NOMO-1 treated with DMSO at 0.1 percent for 48 hours (cell line): ENCODE results near the gene KLHL7.
A peak's percentile ranks its signal among the peaks of the same experiment; 100 is the strongest.
"Not testable (repeated sequence)": the region's sequence is repeated elsewhere in the genome, so short reads cannot be mapped to it uniquely, and the experiment has no call there.

Experiments used
- DNase-seq: peaks from one replicate; lab custom pipeline; 2025; ENCODE audit not compliant: unreplicated experiment; lab: John Stamatoyannopoulos, UW

The KLHL7 gene

DNA sequence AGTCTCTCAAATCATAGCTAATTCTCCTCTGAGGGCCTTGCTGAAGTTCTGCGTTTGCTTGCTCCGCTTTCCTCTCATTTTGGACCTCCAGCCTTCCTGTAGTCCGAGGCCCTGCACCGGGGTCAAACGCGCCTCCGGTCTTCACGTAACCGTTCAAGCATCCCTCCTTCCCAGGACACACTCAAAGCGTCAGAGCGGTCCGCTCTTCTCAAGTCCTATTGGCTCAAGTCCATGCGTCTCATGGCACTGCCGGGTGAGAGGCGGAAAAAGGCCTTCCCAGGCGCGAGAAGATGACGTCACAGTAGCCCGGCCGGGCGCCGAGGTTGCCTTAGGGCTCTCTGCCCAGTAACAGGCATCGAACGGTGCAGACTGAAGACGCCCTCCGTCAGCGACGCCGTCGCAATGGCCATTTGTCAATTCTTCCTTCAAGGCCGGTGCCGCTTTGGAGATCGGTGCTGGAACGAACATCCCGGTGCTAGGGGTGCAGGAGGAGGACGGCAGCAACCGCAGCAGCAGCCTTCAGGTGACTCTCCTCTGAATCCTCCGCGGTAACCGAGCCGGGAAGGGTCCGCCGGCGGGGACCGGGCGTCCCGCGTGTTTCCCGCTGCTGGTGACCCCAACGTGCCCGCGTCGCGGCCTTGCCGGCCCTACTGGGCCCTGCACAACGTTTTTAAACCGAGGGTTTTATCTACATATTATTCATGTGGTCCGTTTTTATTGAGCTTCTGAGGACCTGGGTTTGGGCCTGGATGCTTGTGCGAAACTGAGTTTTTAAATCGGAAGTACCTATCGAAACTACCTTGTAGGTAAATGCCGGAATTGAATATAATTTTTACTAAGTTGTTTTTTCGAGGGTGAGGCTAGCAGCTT is 76.3 kb downstream of the KLHL7 start, which contains the start of gene NUP42:
Gene NUP42 (plus strand): TSS at position 365 of the 870 bp plus-strand sequence. CDS start 38 bp downstream, at position 403.
- peak; percentile 99 for DNase-seq

DNA sequence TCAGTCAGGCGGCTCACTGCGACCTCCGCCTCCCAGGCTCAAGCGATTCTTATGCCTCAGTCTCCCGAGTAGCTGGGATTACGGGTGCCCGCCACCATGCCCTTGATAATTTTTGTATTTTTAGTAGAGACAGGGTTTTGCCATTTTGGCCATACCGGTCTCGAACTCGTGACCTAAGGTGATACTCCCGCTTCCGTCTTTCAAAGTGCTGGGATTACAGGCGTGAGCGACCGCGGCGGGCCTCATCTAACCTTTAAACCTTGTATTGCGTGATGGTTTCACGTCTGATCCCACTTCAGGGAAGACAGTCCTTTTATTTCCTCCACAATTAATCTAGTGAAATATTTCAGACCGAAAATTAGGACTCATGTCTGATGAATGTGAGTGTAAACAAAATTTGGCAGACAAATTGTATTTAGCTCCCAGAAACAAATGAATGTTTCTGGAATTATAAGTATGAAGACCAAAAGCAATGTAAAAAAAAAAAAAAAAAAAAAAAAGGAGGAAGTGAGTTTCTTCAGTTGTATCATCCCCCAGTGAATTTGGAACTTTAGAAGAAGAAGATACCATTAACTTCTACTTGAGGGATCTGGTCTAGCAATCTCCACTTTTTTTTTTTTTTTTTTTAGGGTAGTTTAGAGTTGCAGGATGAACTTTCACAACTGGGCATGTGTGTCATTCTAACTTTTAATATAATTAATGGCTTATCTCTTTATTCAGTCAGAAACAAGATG is 77.9 kb downstream of the KLHL7 start:
- DNase-seq: peak; percentile 59

DNA sequence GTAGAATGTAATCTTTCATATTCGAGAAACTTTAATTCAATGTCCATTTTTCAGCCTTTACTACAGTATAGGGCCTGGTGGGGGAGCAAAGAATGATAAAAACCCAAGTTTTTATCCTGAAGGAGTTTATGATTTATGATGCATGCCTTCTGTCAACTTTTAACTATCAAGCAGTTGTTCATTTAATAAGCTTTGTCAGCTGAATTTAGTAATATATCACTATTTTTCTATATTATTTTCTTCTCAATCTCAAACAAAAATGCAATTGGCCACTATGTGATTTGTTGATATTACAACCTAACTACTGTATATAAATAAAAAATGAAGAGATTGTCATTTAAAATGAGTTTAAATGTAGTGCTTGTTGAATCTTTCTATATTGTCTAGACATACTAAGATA is 78.7 kb downstream of the KLHL7 start:
- DNase-seq: no peak

DNA sequence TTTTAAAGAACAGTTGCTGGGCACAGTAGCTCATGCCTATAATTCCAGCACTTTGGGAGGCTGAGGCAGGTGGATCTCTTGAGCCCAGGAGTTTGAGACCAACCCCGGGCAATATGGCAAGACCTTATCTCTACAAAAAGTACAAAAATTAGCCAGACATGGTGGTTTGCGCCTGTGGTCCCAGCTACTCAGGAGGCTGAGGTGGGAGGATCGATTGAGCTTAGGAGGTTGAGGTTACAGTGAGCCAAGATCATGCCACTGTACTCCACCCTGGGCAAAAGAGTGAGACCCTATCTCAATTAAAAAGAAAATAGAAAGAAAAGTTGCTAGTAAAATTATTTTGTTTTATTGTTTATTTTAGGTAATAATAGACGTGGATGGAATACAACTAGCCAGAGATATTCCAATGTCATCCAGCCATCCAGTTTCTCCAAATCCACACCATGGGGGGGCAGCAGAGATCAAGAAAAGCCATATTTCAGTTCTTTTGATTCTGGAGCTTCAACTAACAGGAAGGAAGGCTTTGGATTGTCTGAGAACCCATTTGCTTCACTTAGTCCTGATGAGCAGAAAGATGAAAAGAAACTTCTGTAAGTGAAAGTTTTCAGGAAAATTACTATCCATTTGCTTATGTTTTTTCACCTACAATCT is 79.2 kb downstream of the KLHL7 start:
- peak; percentile 32 for DNase-seq

GRCh38 chr7:23185980-23186379 is 80.4 kb downstream of the KLHL7 start:
- DNase-seq: no peak

DNA sequence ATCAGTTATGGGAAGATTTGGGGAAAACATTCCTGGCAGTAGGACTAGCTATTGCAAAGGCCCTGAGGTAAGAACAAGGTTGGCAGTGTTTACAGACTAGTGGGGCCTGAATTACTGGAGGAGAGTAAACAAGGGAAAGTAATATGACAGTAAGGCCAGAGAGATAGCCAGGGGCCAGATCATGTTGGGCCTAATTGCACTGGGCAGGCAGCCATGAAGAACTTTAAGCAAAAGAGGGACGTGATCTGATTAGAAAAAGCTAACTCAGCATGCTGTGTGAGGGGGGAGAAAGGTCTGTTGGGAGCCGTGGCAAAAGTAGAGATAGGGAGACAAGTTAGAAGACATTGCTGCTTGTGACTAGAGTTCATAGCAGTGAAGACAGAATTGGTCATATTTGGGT is 85.4 kb downstream of the KLHL7 start:
- DNase-seq: no peak

- not testable (repeated sequence) for DNase-seq
Observed at GRCh38 chr7:23193650-23194227, 88.2 kb downstream of the KLHL7 start.

- peak; percentile 0 for DNase-seq
Observed at GRCh38 chr7:23196306-23196705, 90.7 kb downstream of the KLHL7 start.

DNA sequence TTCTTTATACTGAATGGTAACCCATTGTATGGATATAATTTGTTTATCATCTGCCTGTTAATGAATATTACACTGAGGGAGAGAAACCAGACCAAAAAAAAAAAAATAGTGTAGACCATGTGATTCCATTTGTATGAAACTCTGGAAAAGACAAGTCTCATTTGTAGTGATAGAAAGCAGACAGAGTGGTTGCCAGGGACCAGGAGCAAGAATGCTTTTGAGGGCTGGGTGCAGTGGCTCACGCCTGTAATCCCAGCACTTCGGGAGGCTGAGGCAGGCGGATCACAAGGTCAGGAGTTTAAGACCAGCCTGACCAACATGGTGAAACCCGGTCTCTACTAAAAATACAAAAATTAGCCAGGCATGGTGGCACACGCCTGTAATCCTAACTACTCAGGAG is 92.2 kb downstream of the KLHL7 start:
- not testable (repeated sequence) for DNase-seq

DNA sequence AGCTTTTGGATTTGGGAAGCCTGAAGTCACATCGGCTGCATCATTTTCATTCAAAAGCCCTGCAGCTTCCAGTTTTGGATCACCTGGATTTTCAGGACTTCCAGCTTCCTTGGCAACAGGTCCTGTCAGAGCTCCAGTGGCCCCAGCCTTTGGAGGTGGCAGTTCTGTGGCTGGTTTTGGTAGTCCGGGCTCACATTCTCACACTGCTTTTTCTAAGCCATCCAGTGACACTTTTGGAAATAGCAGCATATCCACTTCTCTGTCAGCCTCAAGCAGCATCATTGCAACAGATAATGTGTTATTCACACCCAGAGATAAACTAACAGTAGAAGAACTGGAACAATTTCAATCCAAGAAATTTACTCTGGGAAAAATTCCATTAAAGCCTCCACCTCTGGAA is 94.7 kb downstream of the KLHL7 start:
- DNase-seq: no peak

GRCh38 chr7:23204241-23204640 is 98.7 kb downstream of the KLHL7 start:
- no peak for DNase-seq

DNA sequence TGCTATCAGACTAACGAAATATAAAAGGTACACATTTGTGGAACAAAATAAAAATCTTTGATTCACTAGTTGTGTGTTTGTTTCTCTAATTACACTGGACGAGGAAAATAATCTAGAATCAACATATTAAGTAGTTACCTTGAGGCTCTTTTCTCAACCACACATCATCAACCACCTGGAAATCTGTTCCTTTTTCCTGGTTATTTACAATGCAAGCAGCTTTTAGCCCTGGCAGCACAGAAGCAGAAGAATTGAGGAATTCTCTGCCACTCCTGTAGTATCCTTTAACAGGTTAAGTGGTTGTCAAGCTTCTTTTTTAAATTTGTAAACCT is 100.0 kb downstream of the KLHL7 start:
- DNase-seq: no peak

DNA sequence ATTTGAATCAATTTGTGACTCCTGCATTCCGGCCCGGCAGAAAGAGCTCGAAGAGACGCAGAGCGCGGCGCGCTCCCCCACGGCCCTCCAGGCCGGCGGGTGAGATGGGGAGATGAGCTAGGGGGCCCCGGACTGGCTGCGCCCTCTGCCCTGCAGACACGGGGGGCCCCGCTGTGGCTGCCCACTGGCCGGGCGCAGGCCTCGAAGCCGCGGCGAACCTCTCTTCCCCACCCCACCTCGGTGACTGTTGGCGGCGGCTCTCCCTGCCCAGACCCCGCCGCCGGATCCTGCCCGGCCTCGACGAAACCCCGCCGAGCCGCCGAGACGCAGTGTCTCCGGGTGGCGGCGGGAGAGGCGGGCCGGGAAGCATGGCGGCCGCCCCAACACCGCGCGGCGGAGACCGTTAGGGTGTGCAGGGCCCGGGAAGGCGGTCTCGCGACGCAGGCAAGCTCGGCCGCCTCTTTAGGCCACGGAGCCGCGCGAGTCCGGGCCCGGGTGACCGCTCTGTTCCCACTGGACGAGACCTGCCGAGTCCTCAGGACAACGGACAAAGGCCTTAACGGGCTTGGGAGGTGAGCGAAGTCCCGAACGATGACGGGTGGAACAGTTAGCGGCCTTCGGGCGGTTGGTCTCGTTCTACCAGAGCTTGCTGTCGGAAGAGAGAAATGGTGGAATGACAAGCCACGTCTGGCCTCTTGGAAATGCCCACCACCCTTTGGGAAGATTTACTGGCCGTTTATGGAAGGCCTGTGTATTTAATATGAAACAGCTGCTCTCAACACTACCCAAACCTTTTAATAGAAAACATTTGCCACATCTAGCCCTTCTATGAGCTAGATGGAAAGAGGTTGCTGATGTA is 100.6 kb downstream of the KLHL7 start:
- no peak for DNase-seq

- peak; percentile 20 for DNase-seq
Observed at GRCh38 chr7:23207021-23207420, 101.4 kb downstream of the KLHL7 start.

DNA sequence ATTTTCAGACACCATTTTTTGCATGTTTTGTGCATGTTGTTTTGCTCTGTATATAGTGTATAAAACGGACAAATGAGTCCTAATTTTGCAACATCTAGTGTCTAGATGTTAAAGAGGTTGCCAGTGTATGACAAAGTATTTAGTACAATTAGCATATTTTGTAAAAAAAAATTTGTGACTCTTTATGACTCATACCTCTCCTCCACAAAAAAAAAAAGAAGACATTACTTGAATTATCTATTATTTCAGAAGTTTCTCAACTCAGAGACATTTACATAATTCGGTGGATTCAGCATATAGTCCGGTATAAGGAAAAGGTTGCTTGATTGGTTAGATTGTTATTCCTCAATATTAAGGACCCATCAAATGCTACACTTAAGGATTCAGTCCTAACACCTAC is 102.3 kb downstream of the KLHL7 start:
- DNase-seq: peak; percentile 27

- peak; percentile 23 for DNase-seq
Observed at GRCh38 chr7:23208316-23208715, 102.7 kb downstream of the KLHL7 start.

DNA sequence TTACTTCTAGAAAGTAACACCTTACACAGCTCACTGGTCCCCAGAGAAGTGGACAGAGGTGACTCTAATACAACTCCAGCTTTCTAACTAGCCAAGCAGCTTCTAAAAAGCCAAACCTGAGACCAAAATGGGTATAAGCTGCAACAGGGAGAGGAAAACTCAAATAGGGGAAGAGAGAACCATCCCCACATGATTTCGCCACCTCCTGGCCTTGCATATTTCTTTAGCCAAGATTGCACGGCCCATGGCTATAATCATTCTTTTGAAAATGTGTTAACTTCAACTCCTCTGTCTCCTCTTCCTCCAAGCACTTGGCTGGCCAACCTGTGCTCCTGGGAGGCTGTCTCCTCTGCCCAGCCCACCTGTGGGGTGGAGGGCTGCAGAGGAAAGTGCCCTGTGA is 104.9 kb downstream of the KLHL7 start:
- peak; percentile 29 for DNase-seq

DNA sequence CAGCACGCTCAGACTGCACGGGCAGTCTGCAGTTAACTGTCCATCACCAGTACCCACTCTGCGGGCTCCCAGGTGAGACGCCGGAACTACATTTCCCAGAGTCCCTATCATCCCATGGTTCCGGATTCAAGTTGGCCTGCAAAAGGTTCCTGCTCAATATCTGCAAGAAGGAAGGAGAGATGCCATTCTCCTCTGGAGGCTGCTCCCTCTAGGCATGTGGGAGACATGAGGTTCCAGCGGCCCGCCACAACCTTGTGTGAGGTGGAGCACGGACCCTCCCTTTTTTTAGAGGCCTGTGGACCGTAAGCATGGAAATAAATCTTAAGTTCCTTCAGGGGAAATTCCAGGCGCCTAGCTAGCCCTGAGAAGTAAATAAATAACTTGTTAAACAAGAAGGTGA is 106.0 kb downstream of the KLHL7 start:
- DNase-seq: no peak

GRCh38 chr7:23212395-23212794 is 106.8 kb downstream of the KLHL7 start:
- DNase-seq: no peak

DNA sequence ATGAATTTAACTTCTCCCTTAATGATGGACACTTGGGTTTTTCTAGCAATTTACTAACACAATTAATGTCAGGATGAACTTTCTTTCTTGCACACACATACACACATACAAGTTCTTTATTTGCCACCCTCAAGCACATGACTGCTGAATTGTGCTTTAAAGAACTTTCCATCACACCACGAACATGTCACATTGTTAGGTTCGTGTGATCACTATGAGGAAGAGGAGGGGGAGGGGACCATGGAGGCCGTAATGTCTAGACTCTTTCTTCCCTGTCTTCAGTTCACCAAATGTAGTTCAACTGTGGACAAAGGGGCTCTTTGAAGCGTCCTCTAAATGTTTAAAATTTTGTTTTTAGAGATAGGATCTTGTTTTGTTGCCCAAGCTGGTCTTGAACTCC is 107.3 kb downstream of the KLHL7 start:
- no peak for DNase-seq

DNA sequence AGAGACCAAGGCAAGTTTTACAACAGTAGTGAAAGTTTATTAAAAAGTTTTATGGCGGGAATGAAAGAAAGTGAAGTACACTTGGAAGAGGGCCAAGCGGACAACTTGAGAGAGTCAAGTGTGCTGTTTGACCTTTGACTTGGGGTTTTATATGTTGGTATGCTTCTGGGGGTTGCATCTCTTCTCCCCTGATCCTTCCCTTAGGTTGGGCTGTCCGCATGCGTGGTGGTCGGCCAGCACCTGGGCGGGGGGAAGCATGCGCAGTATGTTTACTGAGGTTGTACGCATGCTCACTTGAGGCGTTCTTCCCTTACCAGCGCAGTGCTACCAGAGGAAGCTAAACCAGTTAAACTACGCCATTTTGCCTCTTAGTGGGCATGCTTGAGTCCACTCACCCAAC is 108.2 kb downstream of the KLHL7 start:
- DNase-seq: no peak
